WTC11 (cell line): ENCODE results near the gene KCNMA1.

Experiments
- HMGA2 ChIP-seq: fragments of 250-450 bp; sonication (Bioruptor Pico); IDR thresholded peaks from 2 replicates; pipeline ENCODE4 v1.4.0; 2021; ENCODE audit warnings: mild to moderate bottlenecking, moderate library complexity
- MXD4 ChIP-seq: fragments of 250-450 bp; sonication (Bioruptor Pico); IDR thresholded peaks from 2 replicates; pipeline ENCODE4 v1.8.0; 2021; ENCODE audit warnings: mild to moderate bottlenecking, moderate library complexity, borderline replicate concordance
- NFYB ChIP-seq: sonication (generic); formaldehyde crosslinking; conservative IDR thresholded peaks from 2 replicates; pipeline ENCODE4 v1.8.0; 2022; ENCODE audit warnings: low read depth, missing genetic modification reagents
- SP1 ChIP-seq: sonication (generic); formaldehyde crosslinking; conservative IDR thresholded peaks from 2 replicates; pipeline ENCODE4 v1.8.1; 2022; ENCODE audit warnings: missing genetic modification reagents
- TP53 ChIP-seq: sonication (generic); formaldehyde crosslinking; IDR thresholded peaks from 2 replicates; pipeline ENCODE4 v1.8.1; 2023; ENCODE audit warnings: mild to moderate bottlenecking, missing genetic modification reagents
- ZNF317 ChIP-seq: sonication (generic); formaldehyde crosslinking; IDR thresholded peaks from 2 replicates; pipeline ENCODE4 v1.8.1; 2023; ENCODE audit warnings: low read depth, mild to moderate bottlenecking, moderate library complexity, missing genetic modification reagents, borderline replicate concordance
- TF ChIP-seq, protein P1 (sequence below): sonication (generic); formaldehyde crosslinking; IDR thresholded peaks from 2 replicates; pipeline ENCODE4 v1.8.1; 2023; ENCODE audit warnings: mild to moderate bottlenecking, moderate library complexity, missing genetic modification reagents
- TF ChIP-seq, protein P2 (sequence below): sonication (generic); formaldehyde crosslinking; IDR thresholded peaks from 2 replicates; pipeline ENCODE4 v1.8.1; 2023; ENCODE audit warnings: mild to moderate bottlenecking, missing genetic modification reagents, borderline replicate concordance
- TF ChIP-seq, protein P3 (sequence below): fragments of 200-600 bp; IDR thresholded peaks from 2 replicates; pipeline ENCODE4 v1.8.0; 2022; ENCODE audit warnings: antibody characterized with exemption
- TF ChIP-seq, protein P4 (sequence below): sonication (generic); formaldehyde crosslinking; IDR thresholded peaks from 2 replicates; pipeline ENCODE4 v1.8.1; 2022; ENCODE audit warnings: mild to moderate bottlenecking, missing genetic modification reagents, moderate library complexity, borderline replicate concordance
- TF ChIP-seq, protein P5 (sequence below): sonication (generic); formaldehyde crosslinking; IDR thresholded peaks from 2 replicates; pipeline ENCODE4 v1.8.1; 2023; ENCODE audit warnings: mild to moderate bottlenecking, missing genetic modification reagents

DNA sequence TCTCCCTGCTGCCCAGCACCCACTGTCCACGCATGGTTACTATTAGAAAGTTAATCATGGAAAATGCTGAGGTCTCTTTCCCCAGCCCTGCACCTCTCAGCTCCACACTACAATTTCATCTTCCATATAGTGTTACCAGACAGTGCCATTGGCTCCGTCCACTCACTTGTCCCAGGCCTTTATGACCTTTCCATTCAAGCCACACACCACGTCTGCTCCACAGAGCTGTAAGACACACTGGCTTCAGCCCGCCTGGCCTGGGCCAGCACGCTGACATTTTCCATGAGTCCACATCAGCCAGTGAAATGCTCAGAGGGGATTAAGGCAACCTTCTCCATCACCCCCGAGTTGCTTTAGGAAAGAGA, 118.7 kb downstream of the KCNMA1 start:
- TF ChIP-seq, protein P1, sequence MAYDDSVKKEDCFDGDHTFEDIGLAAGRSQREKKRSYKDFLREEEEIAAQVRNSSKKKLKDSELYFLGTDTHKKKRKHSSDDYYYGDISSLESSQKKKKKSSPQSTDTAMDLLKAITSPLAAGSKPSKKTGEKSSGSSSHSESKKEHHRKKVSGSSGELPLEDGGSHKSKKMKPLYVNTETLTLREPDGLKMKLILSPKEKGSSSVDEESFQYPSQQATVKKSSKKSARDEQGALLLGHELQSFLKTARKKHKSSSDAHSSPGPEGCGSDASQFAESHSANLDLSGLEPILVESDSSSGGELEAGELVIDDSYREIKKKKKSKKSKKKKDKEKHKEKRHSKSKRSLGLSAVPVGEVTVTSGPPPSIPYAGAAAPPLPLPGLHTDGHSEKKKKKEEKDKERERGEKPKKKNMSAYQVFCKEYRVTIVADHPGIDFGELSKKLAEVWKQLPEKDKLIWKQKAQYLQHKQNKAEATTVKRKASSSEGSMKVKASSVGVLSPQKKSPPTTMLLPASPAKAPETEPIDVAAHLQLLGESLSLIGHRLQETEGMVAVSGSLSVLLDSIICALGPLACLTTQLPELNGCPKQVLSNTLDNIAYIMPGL, result no peak
- TF ChIP-seq, protein P2, sequence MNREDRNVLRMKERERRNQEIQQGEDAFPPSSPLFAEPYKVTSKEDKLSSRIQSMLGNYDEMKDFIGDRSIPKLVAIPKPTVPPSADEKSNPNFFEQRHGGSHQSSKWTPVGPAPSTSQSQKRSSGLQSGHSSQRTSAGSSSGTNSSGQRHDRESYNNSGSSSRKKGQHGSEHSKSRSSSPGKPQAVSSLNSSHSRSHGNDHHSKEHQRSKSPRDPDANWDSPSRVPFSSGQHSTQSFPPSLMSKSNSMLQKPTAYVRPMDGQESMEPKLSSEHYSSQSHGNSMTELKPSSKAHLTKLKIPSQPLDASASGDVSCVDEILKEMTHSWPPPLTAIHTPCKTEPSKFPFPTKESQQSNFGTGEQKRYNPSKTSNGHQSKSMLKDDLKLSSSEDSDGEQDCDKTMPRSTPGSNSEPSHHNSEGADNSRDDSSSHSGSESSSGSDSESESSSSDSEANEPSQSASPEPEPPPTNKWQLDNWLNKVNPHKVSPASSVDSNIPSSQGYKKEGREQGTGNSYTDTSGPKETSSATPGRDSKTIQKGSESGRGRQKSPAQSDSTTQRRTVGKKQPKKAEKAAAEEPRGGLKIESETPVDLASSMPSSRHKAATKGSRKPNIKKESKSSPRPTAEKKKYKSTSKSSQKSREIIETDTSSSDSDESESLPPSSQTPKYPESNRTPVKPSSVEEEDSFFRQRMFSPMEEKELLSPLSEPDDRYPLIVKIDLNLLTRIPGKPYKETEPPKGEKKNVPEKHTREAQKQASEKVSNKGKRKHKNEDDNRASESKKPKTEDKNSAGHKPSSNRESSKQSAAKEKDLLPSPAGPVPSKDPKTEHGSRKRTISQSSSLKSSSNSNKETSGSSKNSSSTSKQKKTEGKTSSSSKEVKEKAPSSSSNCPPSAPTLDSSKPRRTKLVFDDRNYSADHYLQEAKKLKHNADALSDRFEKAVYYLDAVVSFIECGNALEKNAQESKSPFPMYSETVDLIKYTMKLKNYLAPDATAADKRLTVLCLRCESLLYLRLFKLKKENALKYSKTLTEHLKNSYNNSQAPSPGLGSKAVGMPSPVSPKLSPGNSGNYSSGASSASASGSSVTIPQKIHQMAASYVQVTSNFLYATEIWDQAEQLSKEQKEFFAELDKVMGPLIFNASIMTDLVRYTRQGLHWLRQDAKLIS (CRISPR knock-in tag), result no peak
- TF ChIP-seq HMGA2 (CRISPR knock-in tag), result no peak
- TF ChIP-seq, protein P3, sequence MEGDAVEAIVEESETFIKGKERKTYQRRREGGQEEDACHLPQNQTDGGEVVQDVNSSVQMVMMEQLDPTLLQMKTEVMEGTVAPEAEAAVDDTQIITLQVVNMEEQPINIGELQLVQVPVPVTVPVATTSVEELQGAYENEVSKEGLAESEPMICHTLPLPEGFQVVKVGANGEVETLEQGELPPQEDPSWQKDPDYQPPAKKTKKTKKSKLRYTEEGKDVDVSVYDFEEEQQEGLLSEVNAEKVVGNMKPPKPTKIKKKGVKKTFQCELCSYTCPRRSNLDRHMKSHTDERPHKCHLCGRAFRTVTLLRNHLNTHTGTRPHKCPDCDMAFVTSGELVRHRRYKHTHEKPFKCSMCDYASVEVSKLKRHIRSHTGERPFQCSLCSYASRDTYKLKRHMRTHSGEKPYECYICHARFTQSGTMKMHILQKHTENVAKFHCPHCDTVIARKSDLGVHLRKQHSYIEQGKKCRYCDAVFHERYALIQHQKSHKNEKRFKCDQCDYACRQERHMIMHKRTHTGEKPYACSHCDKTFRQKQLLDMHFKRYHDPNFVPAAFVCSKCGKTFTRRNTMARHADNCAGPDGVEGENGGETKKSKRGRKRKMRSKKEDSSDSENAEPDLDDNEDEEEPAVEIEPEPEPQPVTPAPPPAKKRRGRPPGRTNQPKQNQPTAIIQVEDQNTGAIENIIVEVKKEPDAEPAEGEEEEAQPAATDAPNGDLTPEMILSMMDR, result no peak
- TF ChIP-seq, protein P4, sequence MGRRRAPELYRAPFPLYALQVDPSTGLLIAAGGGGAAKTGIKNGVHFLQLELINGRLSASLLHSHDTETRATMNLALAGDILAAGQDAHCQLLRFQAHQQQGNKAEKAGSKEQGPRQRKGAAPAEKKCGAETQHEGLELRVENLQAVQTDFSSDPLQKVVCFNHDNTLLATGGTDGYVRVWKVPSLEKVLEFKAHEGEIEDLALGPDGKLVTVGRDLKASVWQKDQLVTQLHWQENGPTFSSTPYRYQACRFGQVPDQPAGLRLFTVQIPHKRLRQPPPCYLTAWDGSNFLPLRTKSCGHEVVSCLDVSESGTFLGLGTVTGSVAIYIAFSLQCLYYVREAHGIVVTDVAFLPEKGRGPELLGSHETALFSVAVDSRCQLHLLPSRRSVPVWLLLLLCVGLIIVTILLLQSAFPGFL (CRISPR knock-in tag), result no peak
- TF ChIP-seq TP53 (CRISPR knock-in tag), result no peak
- no peak for TF ChIP-seq SP1 (CRISPR knock-in tag)
- no peak for TF ChIP-seq ZNF317 (CRISPR knock-in tag)
- no peak for TF ChIP-seq NFYB (CRISPR knock-in tag)
- no peak for TF ChIP-seq MXD4
- TF ChIP-seq, protein P5, sequence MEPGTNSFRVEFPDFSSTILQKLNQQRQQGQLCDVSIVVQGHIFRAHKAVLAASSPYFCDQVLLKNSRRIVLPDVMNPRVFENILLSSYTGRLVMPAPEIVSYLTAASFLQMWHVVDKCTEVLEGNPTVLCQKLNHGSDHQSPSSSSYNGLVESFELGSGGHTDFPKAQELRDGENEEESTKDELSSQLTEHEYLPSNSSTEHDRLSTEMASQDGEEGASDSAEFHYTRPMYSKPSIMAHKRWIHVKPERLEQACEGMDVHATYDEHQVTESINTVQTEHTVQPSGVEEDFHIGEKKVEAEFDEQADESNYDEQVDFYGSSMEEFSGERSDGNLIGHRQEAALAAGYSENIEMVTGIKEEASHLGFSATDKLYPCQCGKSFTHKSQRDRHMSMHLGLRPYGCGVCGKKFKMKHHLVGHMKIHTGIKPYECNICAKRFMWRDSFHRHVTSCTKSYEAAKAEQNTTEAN (CRISPR knock-in tag), result no peak
